GM18907 (cell line): ENCODE measurements around the gene KLHL29.

Experiments used
- ATAC-seq: cut with Tn5 transposase; IDR thresholded peaks from one replicate; pipeline ENCODE4 v1.9.1; 2021; ENCODE audit warnings: mild to moderate bottlenecking, moderate library complexity; ENCODE audit not compliant: unreplicated experiment

The KLHL29 gene

GRCh38 chr2:23366720-23367119 is 18.3 kb upstream of the KLHL29 start:
- no peak for ATAC-seq

- ATAC-seq: no peak
Measured at GRCh38 chr2:23367760-23368159, 17.2 kb upstream of the KLHL29 start.

GRCh38 chr2:23373666-23374065 is 11.3 kb upstream of the KLHL29 start:
- no peak for ATAC-seq

- peak; percentile 40 for ATAC-seq
Measured at GRCh38 chr2:23375448-23375847, 9.5 kb upstream of the KLHL29 start.

DNA sequence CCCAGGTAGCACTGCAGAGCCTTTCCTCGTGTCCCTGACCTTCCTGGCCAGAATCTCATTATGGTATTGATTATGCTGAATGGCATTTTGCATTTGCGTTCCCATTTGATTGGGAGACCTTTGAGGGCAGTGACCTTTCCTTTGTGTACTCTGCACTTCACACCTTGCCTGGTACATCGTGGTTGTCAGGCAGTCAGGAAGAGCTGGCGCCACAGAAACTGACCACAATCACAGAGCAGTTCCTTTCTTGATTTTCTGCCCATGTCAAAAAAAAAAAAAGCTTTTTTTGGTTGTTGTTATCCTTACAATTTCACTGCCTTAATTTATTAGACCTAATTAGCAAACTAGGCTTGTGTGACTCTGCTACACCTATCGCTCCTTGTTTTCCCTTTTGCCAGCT is 8.9 kb upstream of the KLHL29 start:
- no peak for ATAC-seq

DNA sequence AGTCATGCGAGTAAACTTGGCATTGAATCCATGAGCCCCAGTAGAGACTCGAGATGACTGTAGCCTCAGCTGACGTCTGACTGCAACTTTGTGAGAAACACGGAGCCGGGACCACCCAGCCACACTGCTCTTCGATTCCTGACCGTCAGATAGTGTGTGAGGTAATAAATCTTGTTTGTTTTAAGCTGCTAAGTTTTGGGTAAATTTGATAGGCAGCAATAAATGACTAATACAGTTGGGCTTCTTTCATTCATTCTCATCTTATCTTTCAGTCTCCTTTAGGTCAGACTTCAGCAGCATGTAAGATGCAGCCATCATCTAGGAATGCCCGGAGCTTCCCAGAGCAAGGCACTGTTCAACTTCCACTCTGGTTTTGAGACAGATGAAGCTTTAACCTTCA is 8.0 kb upstream of the KLHL29 start:
- ATAC-seq: no peak

DNA sequence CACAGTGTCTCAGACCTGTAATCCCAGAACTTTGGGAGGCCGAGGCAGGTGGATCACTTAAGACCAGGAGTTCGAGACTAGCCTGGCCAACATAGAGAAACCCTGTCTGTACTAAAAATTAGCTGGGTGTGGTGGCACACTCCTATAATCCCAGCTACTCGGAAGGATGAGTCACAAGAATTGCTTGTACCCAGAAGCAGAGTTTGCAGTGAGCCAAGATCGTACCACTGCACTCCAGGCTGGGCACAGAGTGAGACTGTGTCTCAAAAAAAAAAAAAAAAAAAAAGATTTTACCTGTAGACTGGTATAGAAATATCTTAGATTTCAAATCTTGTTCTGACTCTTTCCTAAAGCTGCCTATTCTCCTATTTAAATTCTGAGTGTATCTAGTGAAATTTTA is 7.2 kb upstream of the KLHL29 start:
- no peak for ATAC-seq

GRCh38 chr2:23378496-23378895 is 6.5 kb upstream of the KLHL29 start:
- ATAC-seq: no peak

DNA sequence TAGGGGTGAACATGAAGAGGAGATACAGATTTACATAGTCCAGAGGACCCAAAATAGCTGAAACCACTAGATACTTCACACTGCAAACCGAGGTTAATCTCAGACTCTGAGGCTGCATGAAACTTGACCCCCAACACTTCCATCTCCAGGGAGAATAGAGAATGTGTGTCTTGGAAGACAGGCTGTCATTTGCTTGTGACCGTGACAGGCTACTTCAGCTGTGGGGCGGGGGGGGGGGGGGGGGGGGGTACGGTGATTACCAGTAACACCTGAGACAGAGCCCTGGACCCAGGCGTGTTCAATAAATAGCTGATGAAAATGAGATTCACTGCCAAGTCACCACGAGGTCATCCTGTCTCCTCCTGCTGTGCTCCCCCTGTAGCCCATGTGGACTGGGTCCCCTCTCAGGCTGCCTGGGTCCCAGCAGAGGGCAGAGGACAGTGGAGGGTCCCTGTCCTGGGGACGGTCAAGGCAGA is 5.7 kb upstream of the KLHL29 start:
- ATAC-seq: peak; percentile 63

DNA sequence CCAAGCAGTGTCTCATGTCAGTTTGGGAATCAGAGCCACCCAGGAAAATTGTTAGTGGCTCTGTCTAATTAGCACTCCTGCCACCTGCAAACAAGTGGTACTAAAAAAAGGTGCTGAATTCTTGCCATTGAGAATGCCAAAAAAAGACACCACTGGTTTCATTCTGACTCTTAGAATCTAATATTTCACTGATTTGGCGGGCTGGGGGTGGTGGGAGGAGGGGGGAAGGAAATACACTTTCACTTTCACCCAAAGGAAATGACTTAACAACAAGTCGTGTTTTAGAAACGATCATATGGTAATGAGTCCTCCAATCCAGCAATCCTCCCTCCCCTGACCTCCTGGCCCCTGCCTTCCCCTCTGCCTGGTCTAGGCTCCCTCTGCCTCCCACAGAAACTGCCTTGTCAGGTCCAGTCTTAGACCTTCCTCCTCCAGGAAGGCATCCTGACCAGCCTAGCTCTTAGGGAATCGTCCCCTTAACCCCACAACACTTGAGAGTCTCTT is 4.4 kb upstream of the KLHL29 start:
- peak; percentile 57 for ATAC-seq

DNA sequence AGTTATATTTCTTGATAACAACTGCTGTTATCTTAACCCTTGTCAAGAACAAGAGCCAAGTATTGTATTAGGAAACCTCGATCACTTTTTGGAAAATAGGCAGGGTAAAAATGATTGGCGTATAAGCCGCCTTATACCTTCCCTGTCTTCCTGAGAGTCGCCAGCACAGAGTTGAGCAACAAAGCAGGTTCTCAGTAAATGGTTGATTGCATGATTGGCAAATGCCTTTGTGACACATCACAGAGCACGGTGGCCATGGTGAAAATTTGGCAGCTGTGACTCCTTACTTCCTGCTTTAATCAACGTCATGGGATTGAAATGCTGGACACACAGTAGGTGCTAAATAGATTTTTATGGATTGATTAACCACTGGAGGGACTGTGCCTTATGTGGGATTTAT is 3.9 kb upstream of the KLHL29 start:
- ATAC-seq: no peak

GRCh38 chr2:23381485-23381884 is 3.5 kb upstream of the KLHL29 start:
- no peak for ATAC-seq

GRCh38 chr2:23383100-23383499 is 1.9 kb upstream of the KLHL29 start:
- ATAC-seq: no peak

DNA sequence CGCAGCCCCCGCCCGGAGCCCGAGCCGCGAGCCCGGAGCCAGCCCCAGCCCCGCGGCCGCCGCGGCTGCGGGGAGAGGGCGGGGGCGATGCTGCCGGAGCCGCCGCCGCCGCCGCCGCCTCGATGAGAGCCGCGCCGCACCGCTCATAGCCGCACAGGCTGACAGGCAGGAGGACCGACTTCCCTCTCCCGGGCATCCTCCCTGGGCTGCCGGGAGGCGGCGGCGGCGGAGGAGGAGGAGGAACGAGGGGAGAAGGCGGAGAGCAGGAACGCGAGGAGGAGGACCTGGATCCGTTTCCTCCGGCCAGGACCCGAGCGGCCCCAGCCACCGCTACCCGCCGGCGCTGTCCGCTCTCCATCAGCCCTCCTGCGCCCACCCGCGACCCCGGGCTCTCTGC is 370 bp downstream of the KLHL29 start:
- ATAC-seq: peak; percentile 30

DNA sequence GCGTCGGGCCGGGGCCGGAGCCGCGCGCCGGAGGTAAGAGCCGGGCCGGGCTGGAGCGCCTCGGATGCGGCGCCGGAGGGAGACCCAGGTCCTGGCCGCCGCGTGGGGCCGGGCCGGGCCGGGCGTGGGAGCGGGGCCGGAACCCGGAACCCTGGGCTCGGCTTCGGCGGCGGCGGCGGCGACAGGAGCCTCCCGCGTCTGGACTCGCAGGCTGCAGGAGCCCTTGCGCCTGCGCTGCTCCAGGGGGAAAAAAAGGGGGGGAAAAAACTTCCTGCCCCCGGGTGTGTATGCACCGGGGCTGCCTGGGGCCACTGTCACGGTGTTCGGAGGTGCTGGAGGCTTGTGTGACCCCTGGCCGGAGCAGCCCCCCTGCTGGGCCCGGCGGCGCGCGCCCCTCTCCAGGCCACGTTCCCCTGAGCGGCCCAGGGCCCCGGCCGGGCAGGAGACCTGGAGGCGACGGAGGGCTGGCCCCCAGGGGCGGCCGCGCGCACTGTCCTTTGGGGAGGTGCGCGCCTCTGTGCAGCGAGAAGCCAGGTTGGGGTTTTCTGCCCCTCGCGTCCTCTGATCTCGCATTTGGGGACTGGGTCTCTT is 864 bp downstream of the KLHL29 start:
- ATAC-seq: peak; percentile 31

DNA sequence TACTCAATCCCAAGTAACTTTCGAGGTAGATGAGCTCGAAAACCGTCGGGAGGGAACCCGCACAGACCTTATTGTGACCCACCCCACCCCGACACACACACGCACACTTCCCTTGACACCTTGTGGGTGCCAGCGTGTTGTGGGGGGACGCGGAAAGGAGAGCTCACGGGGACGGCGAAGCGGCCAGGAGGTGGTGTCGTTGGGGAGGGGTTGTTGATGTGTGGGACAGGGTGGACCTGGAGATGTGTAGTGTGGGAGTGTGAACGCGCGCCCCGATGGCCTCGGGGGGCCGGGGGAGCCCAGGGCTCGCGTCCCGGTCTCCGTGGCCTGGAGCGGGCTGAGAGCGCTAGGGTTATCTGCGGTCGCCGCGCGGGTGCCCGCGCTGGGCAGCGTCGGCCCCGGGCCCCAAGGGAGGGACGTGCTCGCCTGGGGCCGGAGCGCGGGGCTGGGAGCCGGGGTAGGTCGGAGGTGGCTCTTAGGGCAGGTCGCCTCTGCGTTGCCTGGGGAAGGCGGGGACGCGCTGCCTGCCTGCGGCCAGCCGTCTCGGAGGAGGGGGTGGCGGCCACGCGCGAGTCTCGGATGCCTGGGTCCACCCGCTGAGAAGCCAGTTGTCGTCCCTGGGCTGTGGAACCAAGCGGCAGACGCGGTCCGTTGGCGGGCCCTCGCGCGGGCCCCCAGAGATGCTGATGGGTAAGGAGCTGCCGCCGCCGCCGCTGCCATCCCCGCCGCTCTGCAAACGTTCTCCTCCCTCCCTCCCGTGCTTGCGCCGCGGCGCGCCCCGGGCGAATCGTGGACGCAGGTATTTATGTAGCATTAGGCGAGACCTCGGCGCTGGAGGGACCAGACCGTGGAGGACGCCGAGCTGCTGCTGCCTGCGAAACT is 1.6 kb downstream of the KLHL29 start:
- no peak for ATAC-seq

DNA sequence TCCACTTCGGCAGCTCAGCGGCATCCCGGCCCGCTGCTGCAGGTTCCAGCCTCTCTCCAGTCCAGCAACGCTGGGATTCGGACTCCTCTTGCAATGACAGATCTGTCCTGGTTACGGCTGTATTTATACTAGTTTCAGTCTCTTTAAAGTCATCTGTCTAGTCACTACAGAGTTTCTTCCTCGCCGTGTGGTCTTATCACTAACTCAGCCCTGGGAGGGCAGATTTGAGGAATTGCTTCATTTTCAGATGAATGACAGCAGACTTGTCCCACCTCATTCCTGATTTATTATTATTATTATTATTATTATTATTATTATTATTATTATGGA is 2.2 kb downstream of the KLHL29 start:
- no peak for ATAC-seq

DNA sequence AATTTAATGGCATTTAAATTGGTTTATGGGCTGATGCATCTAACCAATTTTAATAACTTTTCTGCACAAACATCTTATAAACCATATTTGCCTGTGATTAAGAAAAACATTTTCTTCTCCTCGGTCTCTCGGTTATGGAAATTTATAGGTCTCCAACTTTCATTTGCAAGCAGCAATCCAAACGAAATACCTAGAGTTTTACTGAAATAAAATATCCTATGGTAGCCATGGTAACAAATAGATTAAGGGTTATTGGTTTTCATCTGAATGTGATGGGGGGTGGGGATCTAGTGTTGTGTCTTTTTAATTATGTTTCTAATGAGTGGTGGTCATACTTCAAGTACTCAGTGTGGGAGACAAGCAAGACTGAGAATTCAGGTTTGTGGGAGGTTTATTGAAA is 2.9 kb downstream of the KLHL29 start:
- no peak for ATAC-seq

GRCh38 chr2:23388294-23388693 is 3.3 kb downstream of the KLHL29 start:
- ATAC-seq: no peak

GRCh38 chr2:23388756-23389514 is 4.0 kb downstream of the KLHL29 start:
- ATAC-seq: no peak

- no peak for ATAC-seq
Measured at GRCh38 chr2:23390152-23390551, 5.2 kb downstream of the KLHL29 start.
